HG03095 (cell line): Measurements from ENCODE around the gene TMC3.

ENCODE experiments used
- ATAC-seq: cut with Tn5 transposase; IDR thresholded peaks from one replicate; pipeline ENCODE4 v1.9.1; 2021; ENCODE audit warnings: moderate library complexity; ENCODE audit not compliant: unreplicated experiment

The TMC3 gene

DNA sequence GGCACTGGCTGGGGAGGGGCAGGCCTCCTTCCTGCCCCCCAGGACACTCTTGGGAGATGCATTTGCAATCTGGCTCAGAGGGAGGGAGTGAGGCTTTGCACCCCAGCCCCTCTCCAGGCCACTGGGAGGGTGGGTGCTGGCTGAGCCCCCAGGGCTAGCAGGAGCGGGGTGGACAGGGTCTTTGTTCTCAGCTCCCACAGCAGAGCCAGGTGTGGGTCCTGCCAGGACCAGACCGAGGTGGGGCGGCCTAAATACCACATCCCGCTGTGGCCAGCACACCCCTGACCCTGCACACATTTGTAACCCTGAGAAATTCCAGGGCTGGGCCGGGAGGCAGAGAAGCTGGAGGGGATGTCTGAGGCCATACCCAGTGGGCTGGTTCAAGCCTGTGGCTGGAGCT is 91.1 kb downstream of the TMC3 start:
- no peak for ATAC-seq

DNA sequence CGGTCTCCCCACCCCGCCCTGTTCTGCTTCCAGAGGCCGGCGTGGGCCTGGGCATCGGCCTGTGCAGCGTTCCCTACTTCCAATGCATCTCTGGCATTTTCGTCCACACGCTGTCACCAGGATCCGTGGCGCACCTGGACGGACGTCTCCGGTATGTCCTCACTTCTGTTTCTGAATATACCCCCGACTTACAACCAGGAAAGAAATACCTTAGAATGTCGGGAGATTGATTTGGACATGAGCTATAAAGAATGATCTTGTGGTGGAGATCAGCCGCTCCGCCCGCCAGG is 91.5 kb downstream of the TMC3 start:
- no peak for ATAC-seq

DNA sequence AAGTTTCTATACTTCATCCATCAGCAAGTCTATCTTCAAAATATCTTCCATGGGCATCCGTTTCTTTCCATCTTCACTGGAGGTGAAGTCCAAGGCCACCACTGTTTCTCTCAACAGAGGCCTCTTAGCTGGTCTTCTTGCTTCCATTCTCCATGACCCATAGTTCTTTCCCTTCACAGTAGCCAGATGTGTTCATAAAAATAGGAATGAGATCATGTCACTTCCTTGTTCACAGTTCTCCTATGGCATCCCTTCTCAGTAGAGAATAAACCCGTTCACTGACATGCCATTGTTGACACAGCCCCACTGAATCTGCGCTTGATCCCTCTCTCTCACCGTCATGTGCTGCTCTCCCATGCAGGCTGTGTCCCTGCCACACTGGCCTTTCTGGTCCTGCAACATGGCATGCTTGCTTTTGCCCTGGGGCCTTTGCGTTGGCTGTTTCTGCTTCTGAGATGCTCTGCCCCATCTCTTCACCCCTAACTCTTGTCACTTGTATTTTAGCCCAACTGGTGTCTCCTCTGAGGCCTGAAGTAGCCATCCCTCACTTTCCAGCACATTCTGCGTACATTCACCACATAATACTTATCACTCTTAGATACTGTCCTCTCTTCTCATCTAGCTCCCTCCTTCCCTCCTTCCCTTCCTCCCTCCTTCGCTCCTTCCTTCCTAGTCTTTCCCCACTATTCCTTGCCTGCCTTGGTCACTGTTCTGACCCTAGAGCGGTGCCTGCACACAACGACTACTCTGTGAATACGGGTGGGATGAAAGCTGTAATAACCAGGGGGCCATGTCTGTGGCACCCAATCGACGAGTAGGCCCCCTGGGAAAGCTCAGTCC is 92.0 kb downstream of the TMC3 start:
- no peak for ATAC-seq

DNA sequence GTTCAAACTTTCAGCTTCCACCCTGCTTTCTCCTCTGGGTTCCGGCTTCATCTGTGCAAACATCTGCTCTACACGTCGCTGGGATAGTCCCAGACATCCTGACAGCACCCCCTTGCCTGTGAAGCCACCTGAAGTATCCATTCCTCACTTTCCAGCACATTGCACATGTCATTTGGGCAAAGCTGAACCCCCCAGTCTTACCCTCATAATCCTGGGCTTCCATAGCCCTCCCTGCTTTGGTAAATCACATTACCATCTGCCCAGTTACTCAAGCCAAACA is 92.6 kb downstream of the TMC3 start:
- no peak for ATAC-seq
